Pancreas (tissue), 10 donors: ENCODE results near the gene CUX1. TPM values are rescaled to one million over a fixed set of nuclear protein-coding genes. Genes with fewer than 3 reads are reported as not detected.

ENCODE experiments used
- ATAC-seq, 4 donors: fragments of 200-7000 bp; cut with Tn5 transposase; one replicate each; pipeline versions ENCODE4 v1.8.0 to v1.9.1; 2020; ENCODE audit warnings: mild to moderate bottlenecking in 4 of 4, moderate library complexity in 4 of 4
- DNase-seq, 6 donors: peaks; one replicate each; pipeline ENCODE4 v3.0.0-alpha.2; 2020
- FAIRE-seq: peaks from 2 replicates; lab custom pipeline; 2012; peaks lifted over from hg19 to GRCh38; lab: Jason Lieb, UNC
- H3K27ac ChIP-seq, 4 donors: fragments of 200-600 bp; sonication (generic); 1 replicate in 3 of 4; 2 replicates in 1 of 4; pipeline versions ENCODE4 v1.5.0 to v1.8.0; 2020
- H3K27me3 ChIP-seq, 4 donors: fragments of 200-600 bp; one replicate each; pipeline ENCODE4 v1.8.0; 2021
- H3K36me3 ChIP-seq, 3 donors: fragments of 200-600 bp; sonication (generic) in 1 of 3; one replicate each; pipeline versions ENCODE4 v1.5.0 to v1.8.0; 2020 to 2021
- H3K4me1 ChIP-seq, 3 donors: fragments of 200-600 bp; one replicate each; pipeline ENCODE4 v1.8.0; 2021
- H3K4me3 ChIP-seq, 4 donors: fragments of 200-600 bp; sonication (generic) in 2 of 4; one replicate each; pipeline versions ENCODE4 v1.5.0 to v1.8.0; 2020 to 2021
- H3K9me3 ChIP-seq, 4 donors: fragments of 200-600 bp; one replicate each; pipeline ENCODE4 v1.8.0; 2021
- CTCF ChIP-seq, 4 donors: fragments of 200-600 bp; sonication (generic) in 3 of 4; IDR thresholded peaks; one replicate each; pipeline versions ENCODE4 v1.5.0 to v1.8.0; 2021; ENCODE audit warnings: antibody characterized with exemption in 4 of 4
- WGBS, 2 donors: extraction: QIAGEN DNeasy Blood & Tissue Kit; methylation state at CpG; one replicate each; pipeline ENCODE4 v1.1.7; 2013; 5-methylcytosine and 5-hydroxymethylcytosine counted together
- intact Hi-C, 3 donors: fragments of 100-400 bp; cut with DNase I; formaldehyde crosslinking; loops; one replicate each; pipeline versions ENCODE4 v1.11.1 to v1.14.2; 2022
- polyA plus RNA-seq, 2 donors: library from polyadenylated mRNA; stranded (reverse); fragments of 200-250 nt; gene quantifications; one replicate each; pipeline ENCODE4 v1.2.3, GENCODE V29; 2013
- total RNA-seq, 6 donors: library from RNA; stranded (reverse); fragmentation: NEBNext Ultra II Directional in 4 of 6; extraction: Animal tissue kit (Norgen Biotek cat#: 25700) in 4 of 6; gene quantifications; one replicate each; pipeline versions ENCODE4 v1.2.1 to v1.2.4, GENCODE V29; 2021 to 2023
- donor health status: healthy with polysubstance abuse.
- donor health status: DM: no; HTN: no; CAD: no; lungs with moderate emphysema.
- donor health status: DM: no; HTN: no; CAD: no.
- donor health status: control.
- donor health status: control.
- donor health status: Bipolar disorder and iron deficiency.
- donor health status: DM: yes; HTN: yes; CAD: no.
- donor health status: DM: no; HTN: no; CAD: no.
- donor health status: DM: no; HTN: no; CAD: no.
- donor health status: DM: yes; HTN: yes; CAD: no.

The CUX1 gene
- total and polyA plus RNA-seq, 8 donors: 18.9 to 61.2 (median 45.1) TPM

- H3K4me3 ChIP-seq: no peak overlapping the region
- H3K36me3 ChIP-seq: no peaks in the 10 kb centered on the region
- H3K9me3 ChIP-seq: no peaks in the 10 kb centered on the region
- no peak for FAIRE-seq
- ATAC-seq: no peak
- no peak for TF ChIP-seq CTCF (IDR thresholded peaks at IDR 0.05)
- H3K27ac ChIP-seq: no peak overlapping the region
- intact Hi-C loops: no loop called here
- no peaks in the 10 kb centered on the region for H3K4me1 ChIP-seq
- H3K27me3 ChIP-seq: no peaks in the 10 kb centered on the region
- WGBS, 2 donors: 80 to 81% methylated on average over 3 of the region's 3 CpGs
- peak in 1 of 6 donors; percentile 53 for DNase-seq
Observed at GRCh38 chr7:102294589-102294988, 477.2 kb downstream of the CUX1 start.

GRCh38 chr7:102295346-102296178, 478.1 kb downstream of the CUX1 start:
- ATAC-seq: peak in 1 of 4 donors; percentile 25

GRCh38 chr7:102296179-102296438, 478.7 kb downstream of the CUX1 start:
- ATAC-seq: no peak
- intact Hi-C loops: no loop called here
- H3K36me3 ChIP-seq: no peaks in the 10 kb centered on the region
- no peak for TF ChIP-seq CTCF (IDR thresholded peaks at IDR 0.05)
- no peaks in the 10 kb centered on the region for H3K9me3 ChIP-seq
- 72 to 79% methylated on average over 6 of the region's 6 CpGs for WGBS, 2 donors
- no peak overlapping the region for H3K27ac ChIP-seq
- no peak overlapping the region for H3K4me3 ChIP-seq
- DNase-seq: peak in 1 of 6 donors; percentile 19
- no peak for FAIRE-seq
- no peaks in the 10 kb centered on the region for H3K27me3 ChIP-seq
- no peaks in the 10 kb centered on the region for H3K4me1 ChIP-seq

More at GRCh38 chr7:102295346-102296178, 478.1 kb downstream of the CUX1 start:
- no peak overlapping the region for H3K27ac ChIP-seq
- WGBS, 2 donors: 72 to 73% methylated on average over 12 of the region's 12 CpGs
- no peaks in the 10 kb centered on the region for H3K36me3 ChIP-seq
- intact Hi-C loops: no loop called here
- DNase-seq (peak in 1 of 6 donors; percentile 40), FAIRE-seq (no peak)
- TF ChIP-seq CTCF (IDR thresholded peaks at IDR 0.05): no peak
- H3K4me1 ChIP-seq: no peaks in the 10 kb centered on the region
- H3K9me3 ChIP-seq: no peaks in the 10 kb centered on the region
- no peak overlapping the region for H3K4me3 ChIP-seq
- H3K27me3 ChIP-seq: no peaks in the 10 kb centered on the region

GRCh38 chr7:102296514-102296913, 479.1 kb downstream of the CUX1 start:
- no peaks in the 10 kb centered on the region for H3K27me3 ChIP-seq

More at GRCh38 chr7:102296514-102296913, 479.1 kb downstream of the CUX1 start:
- ATAC-seq: no peak
- Histone ChIP-seq H3K4me3 (no peak overlapping the region), H3K36me3 (no peaks in the 10 kb centered on the region), H3K9me3 (no peaks in the 10 kb centered on the region), H3K4me1 (no peaks in the 10 kb centered on the region), H3K27ac (no peak overlapping the region)
- intact Hi-C loops: no loop called here
- no peak for TF ChIP-seq CTCF (IDR thresholded peaks at IDR 0.05)
- 85 to 90% methylated on average over 7 of the region's 7 CpGs for WGBS, 2 donors
- DNase-seq: peak in 1 of 6 donors; percentile 13
- FAIRE-seq: no peak
